NT2/D1 (cell line): ENCODE measurements around the gene MYBPC1.

Experiments
- DNase-seq: peaks from one replicate; pipeline ENCODE4 v3.0.0-alpha.2; 2011; ENCODE audit warnings: low read depth, low spot score
- H3K27me3 ChIP-seq: 2 replicates; pipeline ENCODE4 v1.6.0; 2011; ENCODE audit warnings: mild to moderate bottlenecking; ENCODE audit not compliant: insufficient read length, insufficient read depth
- H3K36me3 ChIP-seq: 2 replicates; pipeline ENCODE4 v1.6.1; 2011; ENCODE audit warnings: mild to moderate bottlenecking, low read length, mixed read lengths; ENCODE audit not compliant: insufficient read depth, insufficient read length
- H3K4me1 ChIP-seq: 2 replicates; pipeline ENCODE4 v1.5.1; 2011; ENCODE audit not compliant: insufficient read depth, insufficient read length
- H3K4me3 ChIP-seq: 2 replicates; pipeline ENCODE4 v1.5.1; 2011; ENCODE audit warnings: low read depth; ENCODE audit not compliant: insufficient read length
- H3K9ac ChIP-seq: 2 replicates; pipeline ENCODE4 v1.6.0; 2011; ENCODE audit warnings: low read depth; ENCODE audit not compliant: insufficient read length
- H3K9me3 ChIP-seq: 2 replicates; pipeline ENCODE4 v1.5.1; 2011; ENCODE audit warnings: mild to moderate bottlenecking, low read length; ENCODE audit not compliant: insufficient read depth
- SUZ12 ChIP-seq: IDR thresholded peaks from 2 replicates; pipeline ENCODE4 v1.6.1; 2011; ENCODE audit not compliant: insufficient read length, insufficient read depth; ENCODE audit errors: extremely low read depth
- YY1 ChIP-seq: IDR thresholded peaks from 2 replicates; pipeline ENCODE4 v1.6.1; 2011; ENCODE audit not compliant: insufficient read length, insufficient read depth
- ZNF274 ChIP-seq: IDR thresholded peaks from 2 replicates; pipeline ENCODE4 v1.6.1; 2011; ENCODE audit warnings: mild to moderate bottlenecking, low read depth, low read length

The MYBPC1 gene

GRCh38 chr12:101599311-101599710 is 4.5 kb downstream of the MYBPC1 start:
- no peak overlapping the region for H3K9ac ChIP-seq
- no peak for TF ChIP-seq SUZ12
- TF ChIP-seq YY1 = no peak
- no peak for TF ChIP-seq ZNF274
- no peaks in the 10 kb centered on the region for H3K9me3 ChIP-seq
- no peaks in the 10 kb centered on the region for H3K36me3 ChIP-seq
- no peak overlapping the region for H3K4me3 ChIP-seq
- H3K4me1 ChIP-seq = no peaks in the 10 kb centered on the region
- no peaks in the 10 kb centered on the region for H3K27me3 ChIP-seq
- no peak for DNase-seq

GRCh38 chr12:101599771-101600484 is 5.2 kb downstream of the MYBPC1 start:
- Histone ChIP-seq H3K36me3 (no peaks in the 10 kb centered on the region), H3K9me3 (no peaks in the 10 kb centered on the region), H3K4me3 (no peak overlapping the region), H3K27me3 (no peaks in the 10 kb centered on the region), H3K9ac (no peak overlapping the region), H3K4me1 (no peaks in the 10 kb centered on the region)
- TF ChIP-seq ZNF274 (no peak), SUZ12 (no peak), YY1 (no peak)
- DNase-seq = no peak

- Histone ChIP-seq H3K4me1 (no peaks in the 10 kb centered on the region), H3K36me3 (no peaks in the 10 kb centered on the region), H3K9ac (no peak overlapping the region), H3K27me3 (no peaks in the 10 kb centered on the region), H3K9me3 (no peaks in the 10 kb centered on the region), H3K4me3 (no peak overlapping the region)
- TF ChIP-seq YY1 (no peak), SUZ12 (no peak), ZNF274 (no peak)
- no peak for DNase-seq
These were observed 9.4 kb downstream of the MYBPC1 start for GRCh38 chr12:101604132-101604531.

DNA sequence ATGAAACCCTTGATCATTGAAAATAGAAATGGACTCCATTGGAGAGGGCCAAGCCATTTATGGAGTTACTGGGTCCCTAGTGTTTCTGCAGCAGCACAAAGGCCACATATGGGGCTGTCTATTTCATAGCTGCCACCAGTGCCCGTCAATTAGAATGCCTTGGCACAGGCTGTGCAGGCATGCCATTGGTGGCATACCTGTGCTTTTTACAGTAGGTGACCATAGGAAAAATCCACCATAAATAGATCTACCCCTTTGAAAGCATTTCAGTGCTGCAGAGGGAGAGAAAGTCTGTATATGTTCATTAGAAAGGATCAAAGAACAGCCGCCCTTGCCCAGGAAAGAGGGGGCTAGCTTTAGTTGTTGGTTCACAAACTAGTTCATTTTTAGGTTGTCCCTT is 13.1 kb downstream of the MYBPC1 start:
- Histone ChIP-seq H3K4me3 (no peak overlapping the region), H3K9me3 (no peaks in the 10 kb centered on the region), H3K36me3 (no peaks in the 10 kb centered on the region), H3K9ac (no peak overlapping the region), H3K27me3 (no peaks in the 10 kb centered on the region), H3K4me1 (no peaks in the 10 kb centered on the region)
- TF ChIP-seq SUZ12 = no peak
- no peak for TF ChIP-seq YY1
- TF ChIP-seq ZNF274 = no peak
- DNase-seq = no peak

DNA sequence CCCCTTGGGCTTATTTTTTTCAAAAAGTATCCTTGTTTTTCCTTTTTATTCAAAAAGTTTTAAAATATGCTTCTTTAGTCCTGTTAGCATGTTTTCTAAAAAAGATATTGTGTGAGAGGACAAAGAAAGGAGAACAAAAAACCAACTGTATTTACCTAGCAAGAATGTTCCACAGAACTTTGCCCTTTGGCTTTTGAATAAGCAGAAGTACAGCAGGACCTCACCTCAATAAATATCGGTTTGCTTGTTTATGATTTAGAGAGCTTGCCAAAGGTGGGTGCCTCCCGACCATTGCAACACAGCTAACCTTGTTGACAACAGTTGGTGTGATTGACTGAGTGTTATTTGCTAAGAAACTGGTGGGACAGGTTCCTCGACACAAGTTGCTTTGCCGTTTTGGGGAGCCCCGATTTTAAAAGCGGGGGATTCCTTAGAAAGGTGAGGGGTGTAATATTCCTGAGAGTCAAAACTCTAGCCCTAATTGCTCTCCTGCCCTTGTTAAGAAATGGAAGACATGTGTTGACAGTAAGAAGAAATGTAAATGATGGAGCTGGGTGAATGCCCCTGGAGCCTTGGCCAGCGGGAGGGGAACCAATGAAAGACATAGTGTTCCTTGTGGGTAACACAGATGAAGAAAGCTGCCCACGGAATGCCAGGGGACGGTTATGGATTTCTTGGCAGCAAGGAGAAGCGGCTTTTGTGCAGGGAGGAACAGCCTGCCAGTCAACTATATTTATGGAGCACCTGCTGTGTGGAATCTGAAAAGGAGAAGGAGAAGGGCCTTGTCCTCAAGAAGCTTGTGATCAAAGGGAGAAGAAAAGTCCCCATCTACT is 13.7 kb downstream of the MYBPC1 start:
- H3K27me3 ChIP-seq = no peaks in the 10 kb centered on the region
- no peaks in the 10 kb centered on the region for H3K9me3 ChIP-seq
- TF ChIP-seq SUZ12 (no peak), ZNF274 (no peak), YY1 (no peak)
- DNase-seq = no peak
- no peak overlapping the region for H3K9ac ChIP-seq
- H3K4me1 ChIP-seq = no peaks in the 10 kb centered on the region
- no peaks in the 10 kb centered on the region for H3K36me3 ChIP-seq
- no peak overlapping the region for H3K4me3 ChIP-seq

- TF ChIP-seq ZNF274 (no peak), YY1 (no peak), SUZ12 (no peak)
- no peaks in the 10 kb centered on the region for H3K4me1 ChIP-seq
- no peaks in the 10 kb centered on the region for H3K27me3 ChIP-seq
- no peak for DNase-seq
- H3K4me3 ChIP-seq = no peak overlapping the region
- H3K9ac ChIP-seq = no peak overlapping the region
- no peaks in the 10 kb centered on the region for H3K9me3 ChIP-seq
- no peaks in the 10 kb centered on the region for H3K36me3 ChIP-seq
These were observed 14.4 kb downstream of the MYBPC1 start for GRCh38 chr12:101609198-101609597.
